ENCODE results near the gene DLL1.

DNA sequence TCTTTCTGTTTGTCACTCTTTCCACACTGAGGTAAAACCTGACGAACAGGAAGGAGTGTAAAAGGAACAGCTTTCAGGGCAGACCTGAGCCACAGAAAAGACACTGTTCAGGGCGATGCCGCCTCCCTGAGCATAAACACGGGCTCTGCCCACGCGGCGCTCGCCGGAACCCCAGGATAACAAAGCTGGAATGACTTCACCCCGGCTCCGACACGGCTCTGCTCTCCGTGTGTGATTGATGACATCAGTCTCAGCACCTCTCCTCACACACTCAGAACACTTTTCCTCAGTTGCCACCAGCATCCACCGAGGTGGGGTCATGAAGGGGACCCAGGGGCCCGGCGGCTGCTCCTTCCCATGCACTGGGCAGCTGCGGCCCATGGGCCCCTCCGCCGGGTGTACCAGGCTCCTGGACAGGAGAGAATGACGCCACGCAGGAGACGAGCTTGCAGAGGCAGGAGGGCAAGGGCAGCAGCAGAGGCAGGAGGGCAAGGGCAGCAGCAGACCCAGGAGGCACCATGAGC, 43.6 kb downstream of the DLL1 start:
- TF ChIP-seq CTCF (conservative IDR thresholded peaks at IDR 0.05; ENCODE audit: low read length) (no peak), EZH2phosphoT487 (IDR thresholded peaks at IDR 0.05; ENCODE audit: borderline replicate concordance, low read depth, low read length) (no peak)

All from OCI-LY7 (cell line).